KMS-11 (cell line): ENCODE measurements around the gene MYDGF.
"Not testable (repeated sequence)": the region's sequence is repeated elsewhere in the genome, so short reads cannot be mapped to it uniquely, and the experiment has no call there.

Experiments used
- H2AFZ ChIP-seq: fragments of 200-600 bp; sonication (generic); 2 replicates; pipeline ENCODE4 v1.6.1; 2016; ENCODE audit warnings: antibody characterized with exemption, mixed run types, low read depth
- H3K27ac ChIP-seq: fragments of 200-600 bp; sonication (generic); 2 replicates; pipeline ENCODE4 v1.6.1; 2016; ENCODE audit warnings: mild to moderate bottlenecking, mixed run types
- H3K27me3 ChIP-seq: fragments of 200-600 bp; sonication (generic); 2 replicates; pipeline ENCODE4 v1.6.1; 2017; ENCODE audit warnings: mild to moderate bottlenecking, low read depth, mixed run types, moderate library complexity; ENCODE audit not compliant: insufficient read depth
- H3K36me3 ChIP-seq: fragments of 200-600 bp; sonication (generic); 2 replicates; pipeline ENCODE4 v1.6.1; 2017; ENCODE audit warnings: mild to moderate bottlenecking, mixed run types; ENCODE audit not compliant: insufficient read depth
- H3K4me1 ChIP-seq: fragments of 200-600 bp; sonication (generic); 2 replicates; pipeline ENCODE4 v1.6.1; 2016; ENCODE audit warnings: mild to moderate bottlenecking, low read depth, mixed run types; ENCODE audit not compliant: poor library complexity, severe bottlenecking
- H3K4me2 ChIP-seq: fragments of 200-600 bp; sonication (generic); 2 replicates; pipeline ENCODE4 v1.7.0; 2016; ENCODE audit warnings: mild to moderate bottlenecking, mixed run types
- H3K4me3 ChIP-seq: fragments of 200-600 bp; sonication (generic); IDR thresholded peaks from 2 replicates; pipeline ENCODE4 v1.6.1; 2017; ENCODE audit warnings: low read depth, low read length, mixed read lengths; ENCODE audit not compliant: insufficient read depth
- H3K79me2 ChIP-seq: fragments of 200-600 bp; sonication (generic); 2 replicates; pipeline ENCODE4 v1.6.1; 2016; ENCODE audit warnings: low read depth, mixed run types; ENCODE audit not compliant: insufficient read depth
- H3K9ac ChIP-seq: fragments of 200-600 bp; sonication (generic); 2 replicates; pipeline ENCODE4 v1.6.1; 2016; ENCODE audit warnings: mild to moderate bottlenecking, mixed run types
- H4K20me1 ChIP-seq: fragments of 200-600 bp; sonication (generic); 2 replicates; pipeline ENCODE4 v1.6.1; 2016; ENCODE audit warnings: mild to moderate bottlenecking, mixed run types; ENCODE audit not compliant: insufficient read depth
- CTCF ChIP-seq: fragments of 200-600 bp; sonication (generic); conservative IDR thresholded peaks from 2 replicates; pipeline ENCODE4 v1.6.1; 2017; ENCODE audit warnings: low read depth, mild to moderate bottlenecking, antibody characterized with exemption, low read length, moderate library complexity, mixed read lengths

MYDGF gene

GRCh38 chr19:4684312-4685095, 14.4 kb upstream of the MYDGF start:
- Histone ChIP-seq H3K9ac (no peak overlapping the region), H3K4me2 (no peak overlapping the region), H3K79me2 (no peaks in the 10 kb centered on the region), H3K4me3 (no peak overlapping the region), H4K20me1 (no peaks in the 10 kb centered on the region), H3K27ac (no peak overlapping the region), H3K36me3 (no peaks in the 10 kb centered on the region), H2AFZ (no peak overlapping the region), H3K27me3 (no peaks in the 10 kb centered on the region), H3K4me1 (no peaks in the 10 kb centered on the region)
- TF ChIP-seq CTCF: no peak

DNA sequence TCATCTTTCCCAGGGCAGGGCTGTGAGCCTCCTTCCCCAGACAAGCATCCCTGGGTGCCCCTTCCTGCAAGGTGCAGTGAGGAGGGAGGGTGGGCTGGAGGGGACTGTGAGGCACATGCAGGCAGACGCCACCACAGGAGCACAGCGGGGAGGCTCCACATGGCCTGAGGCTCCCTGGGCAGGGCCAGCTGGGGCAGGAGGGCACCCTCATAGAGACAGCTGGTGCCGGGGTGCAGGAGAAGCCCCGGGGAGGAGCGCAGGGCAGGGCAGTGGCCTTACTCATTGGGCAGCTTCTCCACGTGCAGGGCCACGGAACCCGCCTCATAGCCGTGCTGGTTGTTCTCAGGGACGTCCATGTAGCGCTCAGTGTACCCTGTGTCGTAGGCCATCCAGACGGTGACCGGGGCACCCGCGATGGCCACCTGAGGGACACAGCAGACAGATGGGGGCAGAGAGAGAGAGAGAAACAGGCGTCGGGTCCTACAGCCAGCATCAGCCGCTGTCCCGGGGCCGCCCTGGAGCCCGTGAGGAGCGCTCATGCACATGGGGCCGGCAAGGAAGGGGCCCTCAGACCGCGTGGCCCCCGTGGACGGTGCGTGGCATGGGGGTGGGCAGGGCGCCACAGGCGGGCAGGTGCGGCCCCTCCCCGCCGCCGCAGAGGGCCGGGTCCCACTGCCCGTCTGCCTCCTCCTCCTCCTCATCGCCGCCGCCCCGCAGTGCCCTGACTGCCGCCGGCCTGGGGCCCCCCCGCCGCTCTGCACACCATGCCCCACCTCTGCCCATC, 12.5 kb upstream of the MYDGF start:
- Histone ChIP-seq H3K27ac (no peak overlapping the region), H3K36me3 (no peaks in the 10 kb centered on the region), H3K4me2 (no peak overlapping the region), H3K4me1 (no peaks in the 10 kb centered on the region), H3K27me3 (no peaks in the 10 kb centered on the region), H3K4me3 (no peak overlapping the region), H2AFZ (no peak overlapping the region), H3K9ac (no peak overlapping the region), H4K20me1 (no peaks in the 10 kb centered on the region), H3K79me2 (no peaks in the 10 kb centered on the region)
- no peak for TF ChIP-seq CTCF

DNA sequence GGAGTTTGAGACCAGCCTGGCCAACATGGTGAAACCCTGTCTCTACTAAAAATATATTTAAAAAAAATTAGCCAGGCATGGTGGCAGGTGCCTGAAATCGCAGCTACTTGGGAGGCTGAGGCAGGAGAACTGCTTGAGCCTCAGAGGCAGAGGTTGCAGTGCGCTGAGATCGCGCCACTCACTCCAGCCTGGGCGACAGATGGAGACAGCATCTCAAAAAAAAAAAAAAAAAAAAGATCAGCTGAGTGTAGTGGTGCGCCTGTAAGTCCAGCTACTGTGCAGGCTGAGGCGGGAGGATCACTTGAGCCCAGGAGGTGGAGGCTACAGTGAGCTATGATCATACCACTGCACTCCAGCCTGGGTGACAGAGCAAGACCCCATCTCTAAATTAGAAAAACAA, 9.9 kb upstream of the MYDGF start:
- H3K27ac ChIP-seq, H3K4me1 ChIP-seq, H3K36me3 ChIP-seq, H2AFZ ChIP-seq, H4K20me1 ChIP-seq, H3K4me2 ChIP-seq, H3K79me2 ChIP-seq, H3K4me3 ChIP-seq, H3K9ac ChIP-seq, H3K27me3 ChIP-seq: not testable (repeated sequence)

DNA sequence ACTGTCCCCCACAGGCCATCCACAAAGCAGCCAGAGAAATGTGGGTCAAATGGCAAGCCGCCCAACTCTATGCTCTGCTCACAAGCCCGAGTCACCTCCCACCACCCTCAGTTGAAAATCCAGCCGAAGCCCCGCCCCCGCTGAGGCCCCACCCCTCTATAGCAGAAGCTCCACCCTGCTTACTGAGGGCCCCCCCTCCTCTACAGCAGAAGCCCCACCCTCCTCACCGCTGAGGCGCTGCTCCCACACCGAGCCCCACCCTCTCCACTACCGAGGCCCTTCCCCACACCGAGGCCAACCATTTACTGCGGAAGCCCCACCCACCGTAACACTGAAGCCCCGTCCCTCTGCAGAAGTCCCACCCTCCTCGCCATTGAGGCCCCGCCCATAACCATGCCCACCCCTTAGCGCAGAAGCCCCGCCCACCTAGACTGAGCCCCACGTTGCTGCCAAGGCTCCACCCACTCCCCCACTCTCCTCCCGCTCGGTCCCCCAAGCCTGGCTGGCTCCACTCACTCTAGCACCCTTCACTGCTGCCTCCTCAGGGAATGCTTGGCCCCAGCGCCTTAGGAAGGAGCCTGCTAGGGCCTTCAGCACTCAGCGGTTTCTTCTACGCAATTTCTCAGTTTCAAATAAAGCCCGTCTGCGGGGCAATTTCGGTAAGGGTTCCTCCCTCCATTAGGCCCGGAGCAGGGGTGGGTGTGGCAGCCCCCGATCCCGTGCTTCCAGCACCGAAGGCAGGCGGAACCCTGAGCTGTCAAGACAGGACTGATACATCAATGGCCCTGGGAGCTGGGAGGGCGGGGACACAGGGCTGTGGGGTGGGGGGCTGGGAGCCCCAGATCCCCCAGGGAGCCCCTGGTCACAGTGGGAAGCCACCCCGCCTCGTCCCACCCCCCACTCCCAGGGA, 9.0 kb upstream of the MYDGF start:
- TF ChIP-seq CTCF: no peak
- H3K4me3 ChIP-seq: no peak overlapping the region

More for the DNA sequence above, 9.0 kb upstream of the MYDGF start:
- no peaks in the 10 kb centered on the region for H3K36me3 ChIP-seq
- H3K27ac ChIP-seq: no peak overlapping the region
- H3K27me3 ChIP-seq: no peaks in the 10 kb centered on the region
- H3K4me2 ChIP-seq: no peak overlapping the region
- no peaks in the 10 kb centered on the region for H3K79me2 ChIP-seq
- H3K4me1 ChIP-seq: no peaks in the 10 kb centered on the region
- no peak overlapping the region for H2AFZ ChIP-seq
- no peaks in the 10 kb centered on the region for H4K20me1 ChIP-seq
- no peak overlapping the region for H3K9ac ChIP-seq
